Mucosa of descending colon (tissue), 3 donors: ENCODE data around the gene POLR3E. TPM values are rescaled to one million over a fixed set of nuclear protein-coding genes. Genes with fewer than 3 reads are reported as not detected.

Experiments used
- ATAC-seq: fragments of 200-7000 bp; cut with Tn5 transposase; one replicate; pipeline ENCODE4 v1.9.1; 2020; ENCODE audit warnings: mild to moderate bottlenecking, moderate library complexity
- DNase-seq, 3 donors: peaks; one replicate each; pipeline ENCODE4 v3.0.0-alpha.2; 2020
- H3K36me3 ChIP-seq: fragments of 200-600 bp; one replicate; pipeline ENCODE4 v1.8.0; 2021; ENCODE audit warnings: low read depth, mild to moderate bottlenecking
- H3K4me1 ChIP-seq: fragments of 200-600 bp; one replicate; pipeline ENCODE4 v1.8.0; 2021; ENCODE audit warnings: low read depth, mild to moderate bottlenecking
- H3K4me3 ChIP-seq: fragments of 200-600 bp; one replicate; pipeline ENCODE4 v1.8.0; 2021; ENCODE audit warnings: mild to moderate bottlenecking
- H3K9me3 ChIP-seq: fragments of 200-600 bp; one replicate; pipeline ENCODE4 v1.8.0; 2021; ENCODE audit warnings: mild to moderate bottlenecking
- intact Hi-C, 2 donors: fragments of 100-400 bp; cut with DNase I in 1 of 2; cut with micrococcal nuclease in 1 of 2; formaldehyde crosslinking; loops; one replicate each; pipeline versions ENCODE4 v1.11.0 to v1.11.1; 2022; cut with DNase I, micrococcal nuclease
- total RNA-seq, 3 donors: library from RNA; stranded (reverse); fragmentation: NEBNext Ultra II Directional in 2 of 3; extraction: Animal tissue kit (Norgen Biotek cat#: 25700) in 2 of 3; gene quantifications; one replicate each; pipeline versions ENCODE4 v1.2.1 to v1.2.4, GENCODE V29; 2021 to 2023
- TF ChIP-seq, protein P1 (sequence below): fragments of 200-600 bp; IDR thresholded peaks from one replicate; pipeline ENCODE4 v1.8.0; 2022; ENCODE audit warnings: antibody characterized with exemption, mild to moderate bottlenecking
- donor health status: DM: no; HTN: no; CAD: no; lungs with moderate emphysema.
- donor health status: DM: no; HTN: no; CAD: no.
- donor health status: DM: no; HTN: yes; CAD: no.

The POLR3E gene
- total RNA-seq, 3 donors from 2014 or later, result 37.7 to 54.5 (median 49.5) TPM

DNA sequence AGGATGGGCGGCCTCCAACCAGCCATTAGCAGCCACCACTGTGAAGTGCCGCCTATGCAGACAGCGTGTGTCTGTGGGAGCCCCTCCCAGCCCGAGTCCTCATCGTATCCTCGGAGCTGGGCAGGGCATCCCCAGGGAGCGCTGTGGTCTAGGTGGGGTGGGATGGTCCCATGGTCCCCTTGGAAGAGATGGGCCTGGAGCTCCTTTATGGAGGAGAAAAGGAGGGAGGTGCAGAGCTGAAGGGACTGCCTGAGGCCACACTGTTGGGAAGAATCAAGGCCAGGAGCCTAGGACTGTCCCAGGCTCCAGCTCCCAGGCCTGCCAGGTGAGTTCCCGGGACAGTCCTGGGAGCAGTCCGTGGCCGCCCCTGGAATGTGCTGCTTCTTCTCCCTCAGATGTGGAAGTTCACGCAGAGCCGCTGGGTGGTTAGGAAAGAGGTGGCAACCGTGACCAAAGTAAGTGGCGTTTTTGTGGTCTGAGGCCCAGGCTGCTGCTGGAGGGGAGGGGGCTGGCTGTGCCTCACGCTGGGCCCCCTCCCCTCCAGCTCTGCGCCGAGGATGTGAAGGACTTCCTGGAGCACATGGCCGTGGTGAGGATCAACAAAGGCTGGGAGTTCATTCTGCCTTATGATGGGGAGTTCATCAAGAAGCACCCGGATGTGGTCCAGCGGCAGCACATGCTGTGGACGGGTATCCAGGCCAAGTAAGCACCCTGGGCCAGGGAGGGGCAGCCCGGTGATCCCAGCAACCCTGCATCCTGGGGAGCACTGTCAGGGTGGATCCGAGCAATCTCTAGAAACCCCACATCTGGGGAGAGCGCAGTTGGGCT, 27.0 kb downstream of the POLR3E start:
- intact Hi-C loops, result no loop called here
- Histone ChIP-seq H3K36me3 (peaks cover 11% of the 10 kb centered on the region), H3K4me3 (no peak overlapping the region), H3K9me3 (no peaks in the 10 kb centered on the region), H3K4me1 (no peaks in the 10 kb centered on the region)
- no peak for ATAC-seq
- TF ChIP-seq, protein P1, sequence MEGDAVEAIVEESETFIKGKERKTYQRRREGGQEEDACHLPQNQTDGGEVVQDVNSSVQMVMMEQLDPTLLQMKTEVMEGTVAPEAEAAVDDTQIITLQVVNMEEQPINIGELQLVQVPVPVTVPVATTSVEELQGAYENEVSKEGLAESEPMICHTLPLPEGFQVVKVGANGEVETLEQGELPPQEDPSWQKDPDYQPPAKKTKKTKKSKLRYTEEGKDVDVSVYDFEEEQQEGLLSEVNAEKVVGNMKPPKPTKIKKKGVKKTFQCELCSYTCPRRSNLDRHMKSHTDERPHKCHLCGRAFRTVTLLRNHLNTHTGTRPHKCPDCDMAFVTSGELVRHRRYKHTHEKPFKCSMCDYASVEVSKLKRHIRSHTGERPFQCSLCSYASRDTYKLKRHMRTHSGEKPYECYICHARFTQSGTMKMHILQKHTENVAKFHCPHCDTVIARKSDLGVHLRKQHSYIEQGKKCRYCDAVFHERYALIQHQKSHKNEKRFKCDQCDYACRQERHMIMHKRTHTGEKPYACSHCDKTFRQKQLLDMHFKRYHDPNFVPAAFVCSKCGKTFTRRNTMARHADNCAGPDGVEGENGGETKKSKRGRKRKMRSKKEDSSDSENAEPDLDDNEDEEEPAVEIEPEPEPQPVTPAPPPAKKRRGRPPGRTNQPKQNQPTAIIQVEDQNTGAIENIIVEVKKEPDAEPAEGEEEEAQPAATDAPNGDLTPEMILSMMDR, result no peak
- no peak for DNase-seq

DNA sequence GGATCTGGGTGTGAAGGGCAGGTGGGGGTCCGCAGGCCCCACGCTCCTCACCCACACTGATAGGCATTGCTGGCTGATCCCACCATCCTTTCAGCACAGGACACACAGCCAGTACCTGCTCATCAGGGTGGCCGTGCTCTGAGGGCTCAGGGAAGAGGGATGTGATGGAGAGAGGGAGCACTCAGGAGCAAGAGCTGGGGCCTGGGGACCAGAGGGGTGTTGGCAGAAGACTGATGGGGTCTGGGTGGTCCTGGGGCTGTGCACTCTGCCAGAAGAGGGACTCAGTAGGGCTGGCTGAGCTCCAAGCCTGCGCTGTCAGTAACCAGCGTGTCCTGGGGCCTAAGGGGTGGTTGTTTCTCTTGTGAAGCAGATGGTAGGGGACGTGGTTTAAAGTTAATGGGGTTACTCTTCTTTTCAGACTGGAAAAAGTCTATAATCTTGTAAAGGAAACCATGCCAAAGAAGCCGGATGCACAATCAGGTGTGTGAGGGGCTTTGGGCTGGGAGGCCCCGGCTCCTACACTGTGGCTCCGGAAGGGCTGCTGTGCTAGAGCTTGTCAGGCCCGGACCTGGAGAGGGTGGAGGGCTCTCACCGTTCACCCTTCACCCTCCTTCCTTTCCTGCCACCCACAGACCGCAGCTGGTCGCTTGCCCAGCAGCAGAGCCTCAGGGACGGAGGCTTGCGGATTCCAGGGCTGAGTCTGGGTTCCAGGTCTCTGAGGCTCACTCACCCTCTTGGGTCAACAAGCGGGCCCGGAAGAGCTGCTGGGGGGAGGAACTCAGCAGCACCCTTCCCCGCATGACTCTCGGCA, 27.8 kb downstream of the POLR3E start:
- intact Hi-C loops, result no loop called here
- DNase-seq, result no peak

DNA sequence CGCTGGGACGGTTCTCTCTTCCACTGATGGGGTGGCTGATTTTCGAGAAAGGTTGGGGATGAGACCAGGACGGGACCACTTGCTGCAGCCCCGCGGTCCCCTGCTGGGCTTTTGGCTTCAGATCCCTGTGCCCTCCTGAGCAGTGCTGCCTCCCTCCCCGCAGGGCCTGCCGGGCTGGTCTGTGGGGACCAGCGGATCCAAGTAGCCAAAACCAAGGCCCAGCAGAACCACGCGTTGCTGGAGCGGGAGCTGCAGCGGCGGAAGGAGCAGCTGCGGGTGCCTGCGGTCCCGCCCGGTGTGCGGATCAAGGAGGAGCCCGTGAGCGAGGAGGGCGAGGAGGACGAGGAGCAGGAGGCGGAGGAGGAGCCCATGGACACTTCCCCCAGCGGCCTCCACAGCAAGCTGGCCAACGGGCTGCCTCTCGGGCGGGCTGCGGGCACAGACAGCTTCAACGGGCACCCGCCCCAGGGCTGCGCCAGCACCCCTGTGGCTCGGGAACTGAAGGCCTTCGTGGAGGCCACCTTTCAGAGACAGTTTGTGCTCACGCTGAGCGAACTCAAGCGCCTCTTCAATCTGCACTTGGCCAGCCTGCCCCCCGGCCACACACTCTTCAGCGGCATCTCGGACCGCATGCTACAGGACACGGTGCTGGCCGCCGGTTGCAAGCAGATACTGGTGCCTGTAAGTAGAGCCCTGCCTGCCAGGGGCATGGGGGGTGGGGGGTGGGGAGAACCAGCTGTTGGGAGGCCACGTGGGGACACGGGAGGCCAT, 28.6 kb downstream of the POLR3E start:
- Histone ChIP-seq H3K4me1 (peaks cover 2% of the 10 kb centered on the region), H3K4me3 (no peak overlapping the region), H3K9me3 (no peaks in the 10 kb centered on the region), H3K36me3 (peaks cover 11% of the 10 kb centered on the region)
- ATAC-seq, result no peak
- TF ChIP-seq, protein P1, result no peak
- intact Hi-C loops, result no loop called here
- DNase-seq, result no peak

More for the DNA sequence above, 27.8 kb downstream of the POLR3E start:
- Histone ChIP-seq H3K9me3 (no peaks in the 10 kb centered on the region), H3K4me1 (peaks cover under 1% of the 10 kb centered on the region), H3K36me3 (peaks cover 11% of the 10 kb centered on the region), H3K4me3 (no peak overlapping the region)
- no peak for ATAC-seq
- TF ChIP-seq, protein P1, result no peak

DNA sequence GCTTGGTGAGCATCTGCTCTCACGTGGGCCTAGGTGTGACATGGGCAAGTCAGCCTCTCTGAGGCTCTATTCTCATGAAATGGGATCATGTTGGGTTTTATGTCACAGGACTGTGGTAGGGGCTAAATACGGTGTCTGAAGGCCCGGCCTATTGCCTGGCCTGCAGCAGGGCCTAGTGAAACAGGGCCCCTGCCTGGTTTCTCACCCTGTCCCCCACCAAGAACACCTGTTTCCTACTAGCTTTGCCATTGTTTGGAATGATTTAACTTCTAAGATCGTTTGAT, 29.1 kb downstream of the POLR3E start:
- Histone ChIP-seq H3K4me1 (peaks cover 2% of the 10 kb centered on the region), H3K36me3 (peaks cover 11% of the 10 kb centered on the region), H3K9me3 (no peaks in the 10 kb centered on the region), H3K4me3 (no peak overlapping the region)
- ATAC-seq (no peak), DNase-seq (no peak)
- intact Hi-C loops, result no loop called here
- TF ChIP-seq, protein P1, result no peak

DNA sequence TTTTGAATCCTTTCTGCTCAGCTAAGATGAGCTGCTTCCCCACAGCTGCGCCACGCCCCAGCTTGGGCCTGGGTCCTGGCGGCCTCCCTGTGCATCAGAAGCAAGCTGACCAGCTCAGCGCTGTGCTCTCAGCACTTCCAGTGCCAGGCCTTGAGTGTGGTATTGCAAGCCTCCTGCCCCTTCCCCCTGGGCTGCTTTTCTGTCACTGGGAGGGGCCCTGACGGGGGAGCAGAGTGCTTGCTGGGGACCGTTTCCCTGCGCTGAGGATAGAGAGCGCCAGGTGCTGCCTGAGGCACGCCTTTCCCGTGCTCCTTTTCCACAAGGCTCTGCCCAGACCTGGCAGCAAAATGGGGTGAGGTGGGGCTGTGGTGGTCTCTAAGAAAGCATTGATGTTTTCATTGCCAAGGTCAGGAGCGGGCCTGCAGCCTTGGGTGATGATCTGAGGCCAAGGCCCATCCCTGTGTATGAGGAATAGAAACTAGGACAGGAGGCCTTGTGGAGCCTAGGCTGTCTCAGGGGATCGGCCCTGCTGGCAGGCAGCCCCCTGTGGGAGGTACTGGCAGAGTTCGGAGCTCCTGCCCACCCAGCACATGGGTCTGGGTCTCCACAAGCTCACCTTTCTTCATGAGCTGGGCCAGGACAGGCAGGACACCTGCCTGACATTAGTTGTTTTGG, 29.7 kb downstream of the POLR3E start:
- peaks cover 2% of the 10 kb centered on the region for H3K4me1 ChIP-seq
- H3K36me3 ChIP-seq, result peaks cover 14% of the 10 kb centered on the region
- intact Hi-C loops, result no loop called here
- ATAC-seq (no peak), DNase-seq (no peak)
- H3K9me3 ChIP-seq, result no peaks in the 10 kb centered on the region
- TF ChIP-seq, protein P1, result no peak
- no peak overlapping the region for H3K4me3 ChIP-seq
